Cardiac septum (tissue), 1 donor: Measurements from ENCODE around the gene VPS16. TPM values are rescaled to one million over a fixed set of nuclear protein-coding genes. Genes with fewer than 3 reads are reported as not detected.

Source experiments
- DNase-seq: peaks from one replicate; pipeline ENCODE4 v3.0.0-alpha.2; 2020; ENCODE audit warnings: low spot score
- intact Hi-C: fragments of 100-400 bp; cut with DNase I; formaldehyde crosslinking; loops from one replicate; pipeline ENCODE4 v1.14.0; 2022
- total RNA-seq: library from RNA; stranded (reverse); fragmentation: NEBNext Ultra II Directional; extraction: Animal tissue kit (Norgen Biotek cat#: 25700); gene quantifications from one replicate; pipeline ENCODE4 v1.2.1, GENCODE V29; 2021
- donor health status: DM: no; HTN: no; CAD: no.

VPS16 gene
- total RNA-seq, 1 donor from 2014 or later, result 23.3 TPM

GRCh38 chr20:2864626-2865025 is 24.1 kb downstream of the VPS16 start:
- no peak for DNase-seq
- intact Hi-C loops, result loop anchor here (10.0 kb wide), 1 partner anchor 170 kb away; the partner anchor contains the start of gene EBF4

GRCh38 chr20:2865101-2865500 is 24.6 kb downstream of the VPS16 start:
- no peak for DNase-seq
- intact Hi-C loops, result loop anchor here (10.0 kb wide), 1 partner anchor 170 kb away; the partner anchor contains the start of gene EBF4

- intact Hi-C loops, result loop anchor here (10.0 kb wide), 1 partner anchor 171 kb away; the partner anchor contains the start of gene EBF4
Observed at GRCh38 chr20:2865630-2866029, 25.1 kb downstream of the VPS16 start.

GRCh38 chr20:2866236-2866635 is 25.7 kb downstream of the VPS16 start:
- intact Hi-C loops, result loop anchor here (10.0 kb wide), 1 partner anchor 171 kb away; the partner anchor contains the start of gene EBF4
- DNase-seq, result no peak

More at GRCh38 chr20:2865630-2866029, 25.1 kb downstream of the VPS16 start:
- DNase-seq, result no peak

DNA sequence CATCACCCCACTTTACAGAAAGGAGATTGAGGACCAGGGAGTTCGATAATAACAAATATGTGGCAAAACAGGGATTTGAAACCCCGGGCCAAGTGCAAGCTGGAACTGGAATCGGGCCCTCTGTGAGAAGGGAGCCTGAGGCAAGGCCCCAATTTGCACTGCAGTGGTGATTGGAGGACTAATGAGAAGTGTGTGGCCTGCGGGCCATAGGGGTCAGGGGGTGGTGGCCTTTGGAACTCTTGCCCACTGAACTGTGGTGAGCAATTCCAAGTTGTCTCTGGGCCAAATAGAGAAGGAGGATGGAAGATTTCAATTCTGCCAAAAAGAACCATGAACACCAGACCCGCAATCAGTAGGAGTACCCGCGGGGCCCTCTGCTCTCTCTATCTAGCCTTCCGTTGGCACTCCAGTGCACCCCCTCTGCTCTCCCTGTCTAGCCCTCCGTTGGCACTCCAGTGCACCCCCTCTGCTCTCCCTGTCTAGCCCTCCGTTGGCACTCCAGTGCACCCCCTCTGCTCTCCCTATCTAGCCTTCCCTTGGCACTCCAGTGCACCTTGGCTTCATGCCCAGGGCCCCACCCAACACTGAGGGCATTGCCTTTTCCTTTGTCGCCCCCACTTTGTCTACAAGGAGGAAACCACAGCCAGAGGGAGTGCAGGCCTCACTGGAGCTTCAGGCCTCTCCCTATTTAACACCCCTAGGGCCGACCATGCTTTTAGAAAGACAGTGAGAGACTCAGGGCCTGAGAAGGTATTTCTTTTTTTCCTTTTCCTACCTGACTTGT is 26.7 kb downstream of the VPS16 start:
- intact Hi-C loops, result loop anchor here (10.0 kb wide), 1 partner anchor 172 kb away; the partner anchor contains the start of gene EBF4
- no peak for DNase-seq

DNA sequence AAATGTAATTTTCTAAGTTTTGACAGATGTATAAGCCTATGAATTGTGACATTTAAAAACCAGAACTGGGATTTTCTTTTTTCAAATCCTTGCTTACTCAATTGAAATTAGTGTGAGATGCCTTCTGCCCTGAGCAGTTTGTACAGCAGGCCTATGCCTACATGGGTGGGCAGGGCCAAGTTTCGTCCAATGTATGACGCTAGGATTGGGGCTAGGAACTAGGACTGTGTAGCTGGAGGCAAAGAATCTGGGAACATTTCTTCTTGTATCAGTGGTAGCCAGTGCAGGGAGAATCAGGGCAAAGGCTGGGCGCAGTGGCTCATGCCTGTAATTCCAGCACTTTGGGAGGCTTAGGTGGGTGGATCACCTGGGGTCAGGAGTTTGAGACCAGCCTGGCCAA is 28.8 kb downstream of the VPS16 start:
- DNase-seq, result no peak
- intact Hi-C loops, result loop anchor here (10.0 kb wide), 1 partner anchor 175 kb away; the partner anchor contains the start of gene EBF4

- intact Hi-C loops, result no loop called here
- no peak for DNase-seq
Observed at GRCh38 chr20:2871111-2871465, 30.5 kb downstream of the VPS16 start.

DNA sequence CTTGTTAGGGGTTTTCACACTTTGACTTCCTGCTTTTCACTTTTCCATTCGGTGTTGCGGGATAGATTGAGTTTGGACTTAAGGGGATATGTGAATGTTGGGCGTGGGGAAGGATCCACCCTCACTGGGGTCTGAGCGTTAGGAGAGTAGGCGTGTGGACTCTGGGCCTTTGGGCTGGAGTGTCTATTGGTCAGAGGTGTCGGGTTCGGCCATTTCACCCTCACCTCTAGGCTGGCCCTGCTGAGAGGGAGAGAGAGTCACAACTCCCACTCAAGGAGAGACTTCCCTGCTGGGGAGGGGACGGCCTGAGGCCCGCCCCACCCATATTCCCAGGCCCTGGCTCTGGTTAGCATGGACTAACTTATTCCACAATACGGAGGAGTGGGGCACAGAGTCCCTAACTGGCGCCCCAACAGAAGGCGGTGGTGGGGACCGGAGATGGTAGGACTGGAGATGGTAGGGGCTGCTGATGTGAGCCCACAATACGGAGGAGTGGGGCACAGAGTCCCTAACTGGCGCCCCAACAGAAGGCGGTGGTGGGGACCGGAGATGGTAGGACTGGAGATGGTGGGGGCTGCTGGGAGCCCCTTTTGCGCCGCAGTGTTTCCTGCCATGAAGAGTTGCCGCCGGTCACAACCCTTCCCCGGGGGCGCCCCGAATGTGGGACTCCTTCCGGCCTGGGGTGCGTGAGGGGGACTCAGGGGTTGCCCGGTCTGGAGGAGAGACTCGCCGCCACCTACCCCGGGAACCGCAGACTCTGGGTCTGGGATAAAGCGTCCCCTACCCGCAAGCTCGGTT is 31.3 kb downstream of the VPS16 start:
- intact Hi-C loops, result no loop called here
- DNase-seq, result no peak

DNA sequence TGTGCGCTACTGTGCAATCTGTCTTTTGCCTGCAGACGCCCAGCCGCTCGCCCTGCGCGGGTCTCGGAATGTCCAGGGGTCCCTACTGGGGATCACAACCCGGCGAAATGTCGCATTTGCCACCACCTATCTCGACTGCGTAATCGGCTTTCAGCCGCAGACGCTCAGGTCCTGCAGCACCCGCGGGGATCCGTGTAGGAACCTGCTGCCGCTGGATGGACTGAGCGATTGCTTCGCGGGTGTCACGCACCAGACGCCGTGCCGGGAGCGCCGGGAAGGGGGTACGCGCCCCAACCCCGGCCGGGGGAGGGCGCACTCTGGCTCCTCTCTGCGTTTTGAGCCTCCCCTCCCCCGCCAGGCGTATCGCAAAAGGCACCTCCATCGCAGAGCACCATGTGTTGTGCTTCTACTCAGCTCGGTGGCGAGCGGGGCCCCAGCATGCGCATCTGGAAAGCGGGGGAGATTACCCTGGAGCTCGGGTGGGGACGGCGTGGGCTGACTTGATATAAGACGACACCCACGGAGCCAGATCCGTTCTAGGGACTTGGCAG is 32.0 kb downstream of the VPS16 start:
- intact Hi-C loops, result no loop called here
- no peak for DNase-seq

GRCh38 chr20:2873010-2873746 is 32.6 kb downstream of the VPS16 start, which contains the start of gene PTPRA:
TSS of gene PTPRA (plus strand) at chr20:2873481. CDS start at chr20:2964278, 90,797 bp downstream.
- DNase-seq, result peak; percentile 98
- intact Hi-C loops, result no loop called here

GRCh38 chr20:2873747-2874041 is 33.1 kb downstream of the VPS16 start:
- intact Hi-C loops, result no loop called here
- no peak for DNase-seq

- intact Hi-C loops, result no loop called here
Observed at GRCh38 chr20:2874456-2874855, 33.9 kb downstream of the VPS16 start.

DNA sequence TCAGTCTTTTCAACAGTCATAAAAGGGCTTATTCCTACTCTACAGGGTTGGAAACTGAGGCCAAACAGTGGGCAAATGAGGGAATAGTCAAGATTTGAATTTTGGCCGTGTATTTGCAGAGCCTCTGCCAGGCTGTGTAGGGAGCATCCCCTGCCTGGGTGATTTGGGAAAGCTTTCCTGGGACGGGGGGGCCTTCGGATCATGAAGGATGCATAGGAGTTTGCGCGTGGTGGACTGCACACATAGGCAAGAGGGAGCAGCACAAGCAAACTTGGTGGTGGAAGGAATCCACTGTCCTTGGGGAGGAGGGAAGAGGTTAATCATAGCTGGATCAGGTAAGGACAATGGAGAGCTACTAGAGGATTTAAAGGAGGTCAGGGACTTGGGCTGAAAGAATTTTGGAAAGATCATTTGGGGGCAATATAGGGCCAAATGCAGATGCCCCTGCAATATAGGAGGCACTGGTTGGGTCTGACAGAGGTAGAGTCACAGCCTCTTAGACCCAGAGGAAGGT is 35.2 kb downstream of the VPS16 start:
- no peak for DNase-seq
- intact Hi-C loops, result no loop called here

More at GRCh38 chr20:2874456-2874855, 33.9 kb downstream of the VPS16 start:
- no peak for DNase-seq

DNA sequence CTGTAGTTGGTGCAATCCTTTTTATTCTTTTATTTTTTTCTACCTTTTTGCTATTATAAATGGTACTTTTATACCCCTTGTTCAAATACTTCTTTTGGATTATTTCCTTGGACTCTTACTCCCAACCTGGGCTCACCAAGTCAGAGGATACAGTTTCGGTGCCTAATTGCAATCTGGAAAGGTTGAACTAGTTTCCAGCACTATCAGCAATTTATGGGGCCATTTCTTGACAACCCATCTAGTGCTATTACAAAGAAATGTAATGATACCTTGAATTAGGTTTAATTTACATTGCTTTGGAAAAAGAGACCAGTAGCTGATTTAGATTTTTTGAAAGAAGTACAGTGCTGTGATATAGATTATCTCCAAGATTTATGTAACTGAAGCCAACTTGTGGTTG is 38.0 kb downstream of the VPS16 start:
- no peak for DNase-seq
- intact Hi-C loops, result no loop called here

DNA sequence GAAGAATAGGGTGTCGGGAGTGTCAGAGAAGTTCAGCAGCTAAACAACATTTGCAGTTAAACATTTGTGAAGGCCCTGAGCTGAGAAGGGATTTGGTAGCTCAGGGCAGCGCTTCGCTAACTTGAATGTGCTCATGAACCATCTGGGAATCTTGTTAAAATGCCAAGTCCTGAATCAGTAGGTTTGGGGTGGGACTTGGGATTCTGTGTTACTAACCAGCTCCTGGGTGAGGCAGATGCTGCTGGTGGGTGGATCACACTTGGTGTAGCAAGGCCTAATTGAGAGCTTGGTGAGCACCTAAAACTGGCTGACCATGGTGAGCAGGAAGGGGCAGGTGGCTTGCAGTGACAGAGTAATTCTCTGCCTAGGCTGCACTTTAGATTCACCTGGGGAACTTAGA is 38.6 kb downstream of the VPS16 start:
- intact Hi-C loops, result no loop called here

DNA sequence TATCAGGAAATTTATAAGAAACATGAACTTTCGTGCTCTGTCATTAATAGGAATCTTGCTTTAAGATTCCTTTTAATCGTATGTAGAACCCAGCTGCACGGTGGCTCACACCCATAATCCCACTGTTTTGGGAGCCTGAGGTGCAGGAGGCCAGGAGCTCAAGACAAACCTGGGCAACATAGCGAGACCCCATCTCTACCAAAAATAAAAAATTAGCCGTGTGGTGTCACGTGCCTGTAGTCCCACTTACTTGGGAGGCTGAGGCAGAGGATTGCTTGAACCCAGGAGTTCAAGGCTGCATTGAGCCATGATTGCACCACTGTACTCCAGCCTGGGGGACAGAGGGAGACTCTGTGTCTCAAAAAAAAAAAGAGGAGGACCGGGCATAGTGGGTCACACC is 40.1 kb downstream of the VPS16 start:
- no peak for DNase-seq
- intact Hi-C loops, result no loop called here

More for the DNA sequence above, 38.6 kb downstream of the VPS16 start:
- no peak for DNase-seq

- intact Hi-C loops, result no loop called here
Observed at GRCh38 chr20:2883726-2884637, 43.4 kb downstream of the VPS16 start.

DNA sequence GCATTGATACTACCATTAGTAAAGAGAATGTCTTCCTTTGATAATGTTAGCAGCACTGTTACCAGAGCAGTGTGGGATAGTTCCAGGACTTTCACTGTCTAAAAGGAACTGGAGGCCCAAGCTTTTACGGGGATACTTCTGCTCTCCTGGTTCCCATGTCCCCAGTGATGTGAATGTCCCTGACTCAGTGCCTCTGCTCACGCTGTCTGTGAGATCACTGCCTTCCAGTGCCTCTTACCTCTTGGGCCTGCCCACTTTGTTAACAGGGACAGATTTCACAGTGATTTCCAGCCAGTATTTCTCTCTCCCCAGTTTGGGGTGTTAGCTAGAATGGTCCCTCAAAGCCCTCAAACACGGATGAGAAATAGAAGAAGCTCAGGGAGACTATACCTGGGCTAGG is 47.2 kb downstream of the VPS16 start:
- no peak for DNase-seq
- intact Hi-C loops, result no loop called here

More at GRCh38 chr20:2883726-2884637, 43.4 kb downstream of the VPS16 start:
- DNase-seq, result no peak
